Fibroblast of the aortic adventitia (primary cell): ENCODE results near the gene PDCD10. TPM values are rescaled to one million over a fixed set of nuclear protein-coding genes. Genes with fewer than 3 reads are reported as not detected.

Experiments
- DNase-seq: peaks from one replicate; pipeline ENCODE4 v3.0.0-alpha.2; 2010; ENCODE audit warnings: low read depth
- H3K4me3 ChIP-seq: 2 replicates; pipeline ENCODE4 v1.5.1; 2011; ENCODE audit warnings: low read depth, mild to moderate bottlenecking, control low read depth, low read length, moderate library complexity
- CTCF ChIP-seq: IDR thresholded peaks from 2 replicates; pipeline ENCODE4 v1.5.1; 2011; ENCODE audit warnings: mild to moderate bottlenecking, low read length, control low read depth, inconsistent platforms; ENCODE audit not compliant: insufficient read depth
- total RNA-seq: library from RNA; depleted of rRNA; stranded (reverse); fragments of >200 nt; gene quantifications from 2 replicates; pipeline ENCODE4 v1.2.3, GENCODE V29; 2012; ENCODE audit warnings: low replicate concordance

Gene PDCD10
- total RNA-seq, 1 donor: 64.8 TPM

- no peak overlapping the region for H3K4me3 ChIP-seq
- DNase-seq: no peak
- TF ChIP-seq CTCF: no peak
Observed at GRCh38 chr3:167728632-167729323, 5.9 kb downstream of the PDCD10 start.

- H3K4me3 ChIP-seq: no peak overlapping the region
- no peak for TF ChIP-seq CTCF
- DNase-seq: peak; percentile 78
Observed at GRCh38 chr3:167728176-167728575, 6.5 kb downstream of the PDCD10 start.

- no peak for DNase-seq
- TF ChIP-seq CTCF: no peak
- no peak overlapping the region for H3K4me3 ChIP-seq
Observed at GRCh38 chr3:167723872-167724271, 10.8 kb downstream of the PDCD10 start.

- no peak overlapping the region for H3K4me3 ChIP-seq
- DNase-seq: no peak
- TF ChIP-seq CTCF: no peak
Observed at GRCh38 chr3:167723025-167723512, 11.6 kb downstream of the PDCD10 start.

GRCh38 chr3:167718582-167718981 is 16.1 kb downstream of the PDCD10 start:
- TF ChIP-seq CTCF: no peak
- no peak overlapping the region for H3K4me3 ChIP-seq
- DNase-seq: no peak

GRCh38 chr3:167716920-167717319 is 17.8 kb downstream of the PDCD10 start:
- H3K4me3 ChIP-seq: no peak overlapping the region
- no peak for TF ChIP-seq CTCF
- DNase-seq: no peak

GRCh38 chr3:167714871-167715270 is 19.8 kb downstream of the PDCD10 start:
- TF ChIP-seq CTCF: no peak
- no peak overlapping the region for H3K4me3 ChIP-seq
- no peak for DNase-seq
